ENCODE data around the gene SCN4B. TPM values are rescaled to one million over a fixed set of nuclear protein-coding genes. Genes with fewer than 3 reads are reported as not detected.
A peak's percentile ranks its signal among the peaks of the same experiment; 100 is the strongest.

SCN4B gene
- total and polyA plus RNA-seq, 10 of the 15 experiments (the other 5 are each of a cell fraction or from before 2014, with no cell fraction given): 0.01 to 0.49 (median 0.04) TPM; not detected in 5

GRCh38 chr11:118117790-118118601, 34.6 kb downstream of the SCN4B start:
- SMC1A ChIA-PET (ENCODE audit: uncharacterized antibody, unreplicated experiment): interaction anchor here (1.1 to 2.4 kb wide), 6 partner anchors 10 to 299 kb away, joined by 3 to 7 read pairs (median 3); no protein-coding TSS in a partner anchor
- no peaks in the 10 kb centered on the region; the same call in 1 of the 2 replicates for H3K4me1 ChIP-seq (ENCODE audit: control insufficient read depth, insufficient read depth, low read length)
- POLR2A ChIA-PET: interaction anchor here (0.5 to 1.1 kb wide), 2 partner anchors 54 to 819 kb away, joined by 4 to 5 read pairs; no protein-coding TSS in a partner anchor
- H3K9me3 ChIP-seq (replicated peaks; ENCODE audit: control insufficient read depth, insufficient read depth, low read length): no peaks in the 10 kb centered on the region; the same call in 2 of the 3 replicates
- in situ Hi-C loops (cut with MboI) (no loop called here), intact Hi-C loops (cut with micrococcal nuclease; ENCODE audit: unreplicated experiment) (no loop called here)
- no peaks in the 10 kb centered on the region for H3K79me2 ChIP-seq (ENCODE audit: control insufficient read depth, insufficient read depth, low read length)
- H3K27ac ChIP-seq (ENCODE audit: control insufficient read depth, insufficient read depth): no peak overlapping the region
- no peak overlapping the region for H3K9ac ChIP-seq (ENCODE audit: control insufficient read depth, insufficient read depth, low read length)
- DNase-seq (ENCODE audit: low read depth, low spot score) (no peak), FAIRE-seq (no peak), ATAC-seq (peak; percentile 95)
- no TSS peak for BruUV-seq (replicated peaks)
- no peak overlapping the region for H2AFZ ChIP-seq (ENCODE audit: control insufficient read depth, low read depth, low read length)
- no peaks in the 10 kb centered on the region for H4K20me1 ChIP-seq (ENCODE audit: control insufficient read depth, insufficient read depth)
- H3K4me2 ChIP-seq (ENCODE audit: control insufficient read depth, insufficient read depth): no peak overlapping the region; the same call in 1 of the 2 replicates
- 21% methylated on average over 9 of the region's 9 CpGs for WGBS (ENCODE audit: insufficient coverage, insufficient replicate concordance, low lambda C conversion rate, missing lambda C conversion rate)
- H3K36me3 ChIP-seq (ENCODE audit: control insufficient read depth in 2 of 2, insufficient read depth in 2 of 2, low read length in 1 of 2): no peaks in the 10 kb centered on the region
- RAD21 ChIA-PET (ENCODE audit: unreplicated experiment): interaction anchor here (0.6 to 1.4 kb wide), 4 partner anchors 35 to 692 kb away, joined by 3 to 4 read pairs (median 3); no protein-coding TSS in a partner anchor
- TF ChIP-seq MYB (IDR thresholded peaks at IDR 0.05; ENCODE audit: borderline replicate concordance, low read depth, low read length): no peak
- no peak for TF ChIP-seq POU2F2 (IDR thresholded peaks at IDR 0.05; ENCODE audit: borderline replicate concordance, low read depth, low read length)
- TF ChIP-seq RELA (IDR thresholded peaks at IDR 0.05; ENCODE audit: borderline replicate concordance, partially characterized antibody): no peak
- TF ChIP-seq TCF12 (IDR thresholded peaks at IDR 0.05; ENCODE audit: low read depth, low read length): no peak
- TF ChIP-seq KAT2A (conservative IDR thresholded peaks at IDR 0.05; ENCODE audit: control insufficient read depth, low read depth, low read length): no peak
- no peak for TF ChIP-seq EZH2 (IDR thresholded peaks at IDR 0.05; ENCODE audit: borderline replicate concordance, control insufficient read depth, low read depth, low read length)
- no peak for TF ChIP-seq JUNB (IDR thresholded peaks at IDR 0.05)
- TF ChIP-seq HDAC2 (IDR thresholded peaks at IDR 0.05): no peak
- H3K27me3 ChIP-seq (replicated peaks in 1 of 2; ENCODE audit: control insufficient read depth in 2 of 2, insufficient read depth in 2 of 2, low read length in 1 of 2): no peaks in the 10 kb centered on the region; a peak in 1 of 4 replicates
- CTCF ChIA-PET: interaction anchor here (0.6 to 1.6 kb wide), 5 partner anchors 13 to 1784 kb away, joined by 3 to 5 read pairs (median 3); no protein-coding TSS in a partner anchor
- H3K4me3 ChIP-seq: no peak overlapping the region

Data from GM12878 (cell line).